ENCODE data around the gene PRRC2A. TPM values are rescaled to one million over a fixed set of nuclear protein-coding genes. Genes with fewer than 3 reads are reported as not detected.

Gene PRRC2A
- total and polyA plus RNA-seq, 7 experiments from 2014 or later: 3.9 to 238 (median 223) TPM

DNA sequence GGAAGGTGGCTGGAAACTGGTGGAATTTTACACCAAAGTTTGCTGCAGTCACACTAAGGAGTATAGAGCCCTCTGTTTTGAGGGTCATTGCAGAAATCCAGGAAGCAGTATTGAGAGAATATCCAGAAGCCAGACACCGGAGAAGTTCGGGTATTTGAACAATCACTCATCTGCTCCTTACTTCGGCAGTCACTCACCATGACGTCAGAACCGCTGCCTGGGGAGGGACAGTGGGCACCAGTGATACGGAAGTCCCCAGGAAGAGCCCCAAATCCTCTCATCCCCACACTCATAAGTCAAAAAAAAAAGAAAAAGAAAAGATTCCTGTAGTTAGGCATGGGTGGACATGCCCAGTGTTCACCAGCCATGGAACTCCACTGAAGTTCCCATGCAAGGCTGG, 56.4 kb downstream of the PRRC2A start:
- Mint-ChIP-seq H3K27me3 (no peaks in the 10 kb centered on the region), H3K9me3 (peaks cover 0 to 1% (median 0%) of the 10 kb centered on the region in 11 donors), H3K4me1 (peaks cover 14 to 32% (median 17%) of the 10 kb centered on the region in 7 donors), H3K27ac (peak overlapping the region in 5 of 9 donors; percentile 28 to 86 (median 63)), H3K36me3 (peaks cover 0 to 9% (median 7%) of the 10 kb centered on the region in 5 donors), H3K4me3 (no peak overlapping the region)
- Histone ChIP-seq H3K27me3 (ENCODE audit: control insufficient read depth in 2 of 2, insufficient read depth in 2 of 2, low read length in 2 of 2) (no peaks in the 10 kb centered on the region), H3K4me1 (ENCODE audit: control insufficient read depth in 2 of 2, insufficient read depth in 2 of 2, low read length in 2 of 2) (peaks cover 15 to 16% of the 10 kb centered on the region in 2 donors), H3K9me3 (ENCODE audit: control insufficient read depth in 2 of 3, low read length in 3 of 3) (no peaks in the 10 kb centered on the region), H3K27ac (ENCODE audit: low read depth, low read length) (no peak overlapping the region), H3K4me3 (ENCODE audit: low read length) (no peak overlapping the region), H3K36me3 (ENCODE audit: control insufficient read depth in 2 of 3, insufficient read depth in 3 of 3, low read length in 3 of 3) (peaks cover 0 to 18% (median 0%) of the 10 kb centered on the region in 3 experiments)
- CTCF ChIA-PET: interaction anchor here (1.4 kb wide), 1 partner anchor 154 kb away, joined by 3 read pairs; no protein-coding TSS in a partner anchor
- ATAC-seq (no peak), DNase-seq (no peak)
- POLR2A ChIA-PET: interaction anchor here (0.7 kb wide), 1 partner anchor 119 kb away, joined by 3 read pairs; no protein-coding TSS in a partner anchor
- intact Hi-C loops (cut with micrococcal nuclease): no loop called here

- Mint-ChIP-seq H3K27me3 (no peaks in the 10 kb centered on the region), H3K4me1 (peaks cover 14 to 32% (median 18%) of the 10 kb centered on the region in 7 donors), H3K4me3 (no peak overlapping the region), H3K27ac (peak overlapping the region in 4 of 9 donors; percentile 1 to 61 (median 18)), H3K36me3 (peaks cover 0 to 4% (median 0%) of the 10 kb centered on the region in 5 donors), H3K9me3 (peaks cover 0 to 1% (median 0%) of the 10 kb centered on the region in 11 donors)
- ChIA-PET POLR2A (interaction anchor here (0.7 kb wide), 1 partner anchor 26 kb away, joined by 3 read pairs; the partner anchor contains the start of gene BAG6), CTCF (interaction anchor here (1.4 kb wide), 1 partner anchor 153 kb away, joined by 3 read pairs; no protein-coding TSS in a partner anchor)
- intact Hi-C loops (cut with micrococcal nuclease): no loop called here
- DNase-seq: no peak
- ATAC-seq: no peak
- Histone ChIP-seq H3K27me3 (ENCODE audit: control insufficient read depth in 2 of 2, insufficient read depth in 2 of 2, low read length in 2 of 2) (no peaks in the 10 kb centered on the region), H3K27ac (ENCODE audit: low read depth, low read length) (no peak overlapping the region), H3K4me1 (ENCODE audit: control insufficient read depth in 2 of 2, insufficient read depth in 2 of 2, low read length in 2 of 2) (peaks cover 15 to 16% of the 10 kb centered on the region in 2 donors), H3K4me3 (ENCODE audit: low read length) (no peak overlapping the region), H3K36me3 (ENCODE audit: control insufficient read depth in 2 of 3, insufficient read depth in 3 of 3, low read length in 3 of 3) (peaks cover 0 to 9% (median 0%) of the 10 kb centered on the region in 3 experiments), H3K9me3 (ENCODE audit: control insufficient read depth in 2 of 3, low read length in 3 of 3) (no peaks in the 10 kb centered on the region)
Observed at GRCh38 chr6:31677955-31678354, 57.4 kb downstream of the PRRC2A start.

GRCh38 chr6:31680226-31681134, 60.0 kb downstream of the PRRC2A start, which contains the start of gene LY6G5C:
TSS of gene LY6G5C (minus strand) at chr6:31681067. CDS start at chr6:31680373, 694 bp downstream.
- Mint-ChIP-seq H3K9me3 (no peaks in the 10 kb centered on the region), H3K4me1 (peaks cover 14 to 32% (median 19%) of the 10 kb centered on the region in 7 donors), H3K27me3 (no peaks in the 10 kb centered on the region), H3K27ac (peak within 1 kb of the TSS; percentile 60 to 86 (median 68)), H3K36me3 (peaks cover 0 to 4% (median 0%) of the 10 kb centered on the region in 5 donors), H3K4me3 (peak within 1 kb of the TSS; percentile 86 to 98 (median 90))
- DNase-seq (peak in 7 of 9 donors; percentile 28 to 65 (median 49)), ATAC-seq (peak; percentile 80)
- CTCF ChIA-PET: interaction anchor here (0.6 to 2.1 kb wide), 10 partner anchors 32 to 268 kb away, joined by 3 to 12 read pairs (median 4); partner anchors contain the start of gene HSPA1B
- intact Hi-C loops (cut with micrococcal nuclease): loop anchor here (1.0 to 5.0 kb wide), 9 partner anchors 15 to 184 kb away; partner anchors contain the start of genes ABHD16A (in 1 of the 2), BAG6 (in 1 of the 2), CLIC1 (in 1 of the 2) and DDAH2 (in 1 of the 2)
- Histone ChIP-seq H3K36me3 (ENCODE audit: control insufficient read depth in 2 of 3, insufficient read depth in 3 of 3, low read length in 3 of 3) (no peaks in the 10 kb centered on the region), H3K4me1 (ENCODE audit: control insufficient read depth in 2 of 2, insufficient read depth in 2 of 2, low read length in 2 of 2) (peaks cover 15 to 16% of the 10 kb centered on the region in 2 donors), H3K27ac (ENCODE audit: low read depth, low read length) (peak within 1 kb of the TSS; percentile 68), H3K9me3 (ENCODE audit: control insufficient read depth in 2 of 3, low read length in 3 of 3) (no peaks in the 10 kb centered on the region), H3K4me3 (ENCODE audit: low read length) (peak within 1 kb of the TSS; percentile 78), H3K27me3 (ENCODE audit: control insufficient read depth in 2 of 2, insufficient read depth in 2 of 2, low read length in 2 of 2) (no peaks in the 10 kb centered on the region)
- POLR2A ChIA-PET: interaction anchor here (0.7 to 2.1 kb wide), 14 partner anchors 10 to 450 kb away, joined by 3 to 18 read pairs (median 4); partner anchors contain the start of genes ABHD16A, BAG6, C6orf47 and DDX39B

GRCh38 chr6:31681135-31681671, 60.7 kb downstream of the PRRC2A start:
- H3K4me1 ChIP-seq (ENCODE audit: control insufficient read depth in 2 of 2, insufficient read depth in 2 of 2, low read length in 2 of 2): peaks cover 15 to 16% of the 10 kb centered on the region in 2 donors
- Mint-ChIP-seq H3K4me3 (peak overlapping the region; percentile 86 to 98 (median 90)), H3K27ac (peak overlapping the region; percentile 41 to 86 (median 68)), H3K9me3 (no peaks in the 10 kb centered on the region), H3K4me1 (peaks cover 14 to 32% (median 19%) of the 10 kb centered on the region in 7 donors), H3K27me3 (no peaks in the 10 kb centered on the region), H3K36me3 (peaks cover 0 to 6% (median 2%) of the 10 kb centered on the region in 5 donors)
- POLR2A ChIA-PET: interaction anchor here (0.8 to 2.1 kb wide), 11 partner anchors 9 to 149 kb away, joined by 3 to 18 read pairs (median 4); partner anchors contain the start of genes ABHD16A, BAG6 and C6orf47
- ATAC-seq: peak; percentile 71
- CTCF ChIA-PET: interaction anchor here (0.6 to 2.1 kb wide), 8 partner anchors 31 to 153 kb away, joined by 3 to 12 read pairs (median 4); partner anchors contain the start of gene HSPA1B
- peak overlapping the region; percentile 68 for H3K27ac ChIP-seq (ENCODE audit: low read depth, low read length)
- no peaks in the 10 kb centered on the region for H3K9me3 ChIP-seq (ENCODE audit: control insufficient read depth in 2 of 3, low read length in 3 of 3)
- H3K4me3 ChIP-seq (ENCODE audit: low read length): peak overlapping the region; percentile 78
- DNase-seq: peak in 8 of 9 donors; percentile 22 to 59 (median 28)
- H3K36me3 ChIP-seq (ENCODE audit: control insufficient read depth in 2 of 3, insufficient read depth in 3 of 3, low read length in 3 of 3): peaks cover 0 to 7% (median 0%) of the 10 kb centered on the region in 3 experiments
- intact Hi-C loops (cut with micrococcal nuclease): loop anchor here (1.0 to 5.0 kb wide), 5 partner anchors 22 to 88 kb away; partner anchors contain the start of genes ABHD16A (in 1 of the 2), BAG6 (in 1 of the 2), CLIC1 (in 1 of the 2) and DDAH2 (in 1 of the 2)
- no peaks in the 10 kb centered on the region for H3K27me3 ChIP-seq (ENCODE audit: control insufficient read depth in 2 of 2, insufficient read depth in 2 of 2, low read length in 2 of 2)

GRCh38 chr6:31683591-31683990, 63.1 kb downstream of the PRRC2A start:
- Mint-ChIP-seq H3K4me3 (no peak overlapping the region), H3K9me3 (no peaks in the 10 kb centered on the region), H3K4me1 (peaks cover 14 to 24% (median 17%) of the 10 kb centered on the region in 7 donors), H3K27me3 (no peaks in the 10 kb centered on the region), H3K27ac (peak overlapping the region in 3 of 9 donors; percentile 41 to 59 (median 48)), H3K36me3 (peaks cover 0 to 14% (median 5%) of the 10 kb centered on the region in 5 donors)
- Histone ChIP-seq H3K4me3 (ENCODE audit: low read length) (no peak overlapping the region), H3K36me3 (ENCODE audit: control insufficient read depth in 2 of 3, insufficient read depth in 3 of 3, low read length in 3 of 3) (peaks cover 0 to 31% (median 21%) of the 10 kb centered on the region in 3 experiments), H3K4me1 (ENCODE audit: control insufficient read depth in 2 of 2, insufficient read depth in 2 of 2, low read length in 2 of 2) (peaks cover 15 to 16% of the 10 kb centered on the region in 2 donors), H3K9me3 (ENCODE audit: control insufficient read depth in 2 of 3, low read length in 3 of 3) (no peaks in the 10 kb centered on the region), H3K27ac (ENCODE audit: low read depth, low read length) (no peak overlapping the region), H3K27me3 (ENCODE audit: control insufficient read depth in 2 of 2, insufficient read depth in 2 of 2, low read length in 2 of 2) (no peaks in the 10 kb centered on the region)
- ATAC-seq (no peak), DNase-seq (no peak)
- CTCF ChIA-PET: interaction anchor here (1.5 kb wide), 1 partner anchor 134 kb away, joined by 5 read pairs; no protein-coding TSS in a partner anchor
- POLR2A ChIA-PET: interaction anchor here (0.6 to 1.6 kb wide), 3 partner anchors 16 to 31 kb away, joined by 3 to 4 read pairs (median 4); partner anchors contain the start of genes ABHD16A and BAG6
- intact Hi-C loops (cut with micrococcal nuclease): loop anchor here in 1 of 2 donors (5.0 kb wide), 1 partner anchor 54 kb away; the partner anchor contains the start of gene CLIC1

Data from naive thymus-derived CD4-positive, alpha-beta T cell (primary cell).